CD4-positive, alpha-beta T cell treated with Interferon gamma for 1 hour (primary cell): ENCODE results near the gene EBPL.
A peak's percentile ranks its signal among the peaks of the same experiment; 100 is the strongest.

Source experiments
- DNase-seq: peaks from one replicate; pipeline ENCODE4 v3.0.0-alpha.2; 2020

EBPL gene

DNA sequence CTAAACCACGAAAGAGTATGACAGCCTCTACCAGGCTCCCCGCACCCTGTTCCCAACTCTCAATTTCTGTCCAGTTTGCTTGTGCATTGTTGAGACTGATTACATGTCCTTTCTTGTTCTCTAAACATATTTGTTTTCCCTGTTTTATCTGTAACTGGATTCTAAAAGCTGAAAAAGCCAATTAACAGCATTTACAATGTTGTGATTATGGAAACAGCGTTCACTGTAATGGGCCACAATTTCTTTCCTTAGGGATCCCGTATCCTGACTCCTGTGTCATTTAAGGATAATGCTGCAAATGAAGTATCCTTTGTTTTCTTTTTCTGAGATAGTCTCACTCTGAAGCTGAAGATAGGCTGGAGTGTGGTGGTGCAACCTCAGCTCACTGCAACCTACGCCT lies 20.5 kb downstream of the EBPL start:
- DNase-seq = no peak

DNA sequence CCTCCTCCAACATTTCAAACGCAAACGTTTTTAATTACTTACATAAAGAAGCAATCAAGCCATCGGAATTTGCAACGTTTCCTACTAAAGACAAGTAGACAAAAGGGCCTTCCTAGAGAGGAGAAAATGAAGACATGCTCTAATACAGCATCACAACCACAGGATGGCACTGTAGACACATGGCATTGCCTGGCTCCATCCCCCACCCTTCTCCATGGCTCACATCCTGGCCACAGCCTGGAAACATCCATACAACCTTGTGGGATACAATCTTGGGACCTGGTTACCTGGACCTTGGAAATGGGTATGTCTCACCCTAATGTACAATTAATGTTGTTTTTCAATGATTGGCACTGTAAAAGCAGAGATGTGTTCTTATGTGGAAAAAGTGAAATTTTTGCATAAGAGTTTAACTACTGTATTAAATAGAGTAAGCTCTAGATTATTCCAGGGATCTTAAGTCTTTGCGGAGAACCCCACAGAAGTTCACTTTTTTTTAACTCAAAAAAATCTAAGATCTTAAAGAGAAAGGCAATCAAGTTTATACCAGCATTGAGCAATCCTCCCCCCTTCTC lies 21.5 kb downstream of the EBPL start:
- DNase-seq = peak; percentile 6

DNA sequence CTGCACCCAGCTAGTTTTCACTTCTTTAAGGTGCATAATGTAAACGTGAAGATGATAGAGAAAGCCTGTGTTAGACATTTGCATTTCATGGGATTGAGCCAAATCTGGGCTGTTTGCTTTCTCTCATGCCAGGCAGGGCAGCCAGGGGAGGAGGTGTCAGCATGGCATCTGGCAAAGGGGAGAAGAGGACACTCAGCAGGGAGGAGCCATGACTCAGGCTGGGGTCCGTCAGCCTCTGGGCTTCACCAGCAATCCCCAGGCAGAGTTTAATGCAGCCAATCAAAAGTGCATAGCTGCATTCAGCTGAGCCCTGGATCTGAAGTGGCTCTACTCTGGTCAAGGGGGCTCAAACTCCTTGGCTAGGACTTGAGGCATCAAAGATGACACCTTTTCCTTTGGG lies 23.5 kb downstream of the EBPL start:
- no peak for DNase-seq

DNA sequence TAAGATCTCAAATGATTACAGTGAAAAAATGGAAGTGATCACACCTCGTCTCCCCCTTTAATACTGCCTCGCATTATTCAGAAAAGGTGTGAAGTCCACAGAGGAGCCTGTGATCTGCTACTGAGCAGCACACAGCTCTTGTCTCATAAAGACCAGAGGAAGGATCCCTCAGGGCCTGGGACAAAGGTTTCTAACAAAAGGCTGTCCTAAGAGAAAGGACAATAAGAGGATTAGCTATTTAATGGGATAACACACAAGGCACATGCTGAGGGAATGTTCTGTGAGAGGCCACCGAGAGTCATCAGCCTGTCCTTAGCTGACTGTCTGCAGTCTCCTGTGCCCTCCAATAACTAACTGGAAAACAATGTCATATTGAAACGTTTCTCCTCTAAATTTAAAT lies 26.7 kb downstream of the EBPL start:
- DNase-seq = no peak

DNA sequence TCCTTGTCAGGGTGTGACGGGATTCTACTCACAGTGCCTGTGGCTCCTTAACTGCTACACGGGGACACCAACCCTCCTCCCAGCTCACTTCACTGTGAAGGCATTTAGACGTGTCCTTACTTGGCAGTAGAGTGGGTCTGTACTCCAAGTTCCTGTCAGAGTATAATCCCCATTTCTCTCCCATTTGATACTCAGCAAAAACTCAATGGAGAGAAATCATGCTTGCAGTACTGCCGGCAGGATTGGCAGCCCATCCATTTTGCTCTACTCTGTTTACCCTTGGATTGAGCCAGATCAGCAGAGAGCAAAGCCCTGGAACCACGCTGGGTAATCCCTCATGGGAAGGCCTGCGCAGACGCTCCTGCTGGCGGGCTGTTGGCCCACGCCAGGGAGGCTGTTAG lies 34.0 kb downstream of the EBPL start:
- DNase-seq = no peak

DNA sequence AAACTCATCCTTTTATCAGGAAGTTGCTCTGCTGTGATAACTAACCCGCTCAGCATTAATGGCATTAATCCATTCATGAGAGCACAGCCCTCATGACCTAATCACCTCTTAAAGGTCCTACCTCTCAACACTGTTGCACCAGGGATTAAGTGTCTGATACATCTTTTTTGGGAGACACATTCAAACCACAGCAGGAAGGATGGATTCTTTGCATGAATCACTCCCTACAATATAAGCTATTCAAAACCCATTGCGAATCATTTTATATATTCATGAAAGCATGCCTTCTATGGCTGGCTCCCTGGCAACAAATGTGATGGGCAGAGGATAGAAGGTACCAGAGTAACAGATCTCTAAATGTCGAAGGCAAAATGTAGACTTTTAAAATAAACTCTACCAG lies 35.4 kb downstream of the EBPL start:
- no peak for DNase-seq

DNA sequence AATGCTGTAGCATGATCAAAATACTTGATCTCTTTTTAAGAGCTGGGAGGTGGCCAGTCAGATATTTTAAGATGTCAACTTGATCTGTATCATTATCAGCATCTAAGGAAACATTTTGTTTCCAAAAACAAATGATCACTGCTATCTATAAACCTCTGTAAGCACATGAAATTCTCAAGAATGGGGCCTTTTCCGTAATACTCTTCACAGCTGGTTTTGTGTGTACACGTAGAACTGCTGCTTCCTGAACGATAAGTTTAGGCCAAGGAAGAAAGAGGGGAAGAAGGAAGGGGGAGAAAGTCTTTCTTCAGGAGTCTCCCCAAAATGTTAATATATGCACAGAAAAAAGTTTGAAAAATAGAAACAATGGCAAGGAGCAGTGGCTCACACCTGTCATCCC lies 37.3 kb downstream of the EBPL start:
- no peak for DNase-seq

DNA sequence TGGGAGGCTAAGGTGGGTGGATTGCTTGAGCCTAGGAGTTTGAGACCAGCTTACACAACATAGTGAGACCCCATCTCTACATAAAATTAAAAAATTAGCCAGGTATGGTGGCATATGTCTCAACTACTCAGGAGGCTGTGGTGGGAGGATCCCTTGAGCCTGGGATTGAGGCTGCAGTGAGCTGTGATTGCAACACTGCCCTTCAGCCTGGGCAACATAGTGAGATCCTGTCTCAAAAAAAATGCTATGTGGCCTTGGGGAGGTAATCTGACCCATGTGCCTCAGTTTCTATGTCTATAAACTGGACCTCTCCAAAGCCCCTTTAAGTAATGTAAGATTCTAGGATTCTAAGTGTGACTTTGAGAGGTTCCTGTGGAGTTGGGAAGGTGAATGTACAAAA lies 37.8 kb downstream of the EBPL start:
- no peak for DNase-seq

DNA sequence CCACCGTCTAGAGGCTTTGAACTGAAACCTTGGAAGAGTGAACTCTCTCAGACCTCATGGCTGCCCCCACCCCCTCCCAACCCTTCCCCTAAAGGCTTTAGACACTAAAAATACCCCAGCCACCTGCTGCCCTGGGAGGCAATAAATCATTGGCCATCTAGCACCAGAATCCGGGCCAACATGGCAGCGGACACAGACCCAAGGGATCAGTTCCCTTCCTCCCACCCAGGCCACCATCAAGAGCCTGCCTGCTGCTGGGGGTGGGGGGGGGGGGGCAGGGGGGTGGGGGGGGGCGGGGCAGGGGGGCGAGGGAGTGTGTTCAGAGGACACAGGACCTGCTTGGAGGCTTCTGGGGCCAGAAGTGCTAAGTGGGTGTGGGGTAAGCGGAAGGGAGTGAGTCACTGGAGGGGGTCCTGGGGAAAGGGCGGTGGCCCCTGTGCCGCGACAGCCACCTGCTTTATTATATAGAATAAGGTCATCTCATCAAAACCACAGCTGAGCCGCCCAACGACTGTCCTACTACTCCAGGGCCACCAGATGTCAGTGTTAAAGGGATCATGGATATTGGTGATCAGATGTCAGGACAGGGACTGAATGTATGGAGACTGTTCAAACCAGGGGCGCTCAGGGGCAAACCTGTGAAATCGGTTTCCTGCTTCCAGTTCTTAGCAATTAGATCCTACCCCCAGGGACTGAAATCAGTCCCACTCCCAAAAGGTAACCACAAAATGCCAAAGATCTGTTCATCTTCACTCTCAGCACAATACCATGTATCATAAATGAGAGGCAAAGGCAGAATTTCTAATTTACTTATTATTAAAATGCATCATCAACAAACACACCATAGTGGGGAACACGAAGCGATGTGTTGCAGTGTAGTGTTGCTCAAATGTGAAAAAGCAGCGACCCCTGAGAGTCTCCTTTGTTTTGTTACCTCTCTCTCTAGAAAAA lies 38.7 kb downstream of the EBPL start:
- no peak for DNase-seq

DNA sequence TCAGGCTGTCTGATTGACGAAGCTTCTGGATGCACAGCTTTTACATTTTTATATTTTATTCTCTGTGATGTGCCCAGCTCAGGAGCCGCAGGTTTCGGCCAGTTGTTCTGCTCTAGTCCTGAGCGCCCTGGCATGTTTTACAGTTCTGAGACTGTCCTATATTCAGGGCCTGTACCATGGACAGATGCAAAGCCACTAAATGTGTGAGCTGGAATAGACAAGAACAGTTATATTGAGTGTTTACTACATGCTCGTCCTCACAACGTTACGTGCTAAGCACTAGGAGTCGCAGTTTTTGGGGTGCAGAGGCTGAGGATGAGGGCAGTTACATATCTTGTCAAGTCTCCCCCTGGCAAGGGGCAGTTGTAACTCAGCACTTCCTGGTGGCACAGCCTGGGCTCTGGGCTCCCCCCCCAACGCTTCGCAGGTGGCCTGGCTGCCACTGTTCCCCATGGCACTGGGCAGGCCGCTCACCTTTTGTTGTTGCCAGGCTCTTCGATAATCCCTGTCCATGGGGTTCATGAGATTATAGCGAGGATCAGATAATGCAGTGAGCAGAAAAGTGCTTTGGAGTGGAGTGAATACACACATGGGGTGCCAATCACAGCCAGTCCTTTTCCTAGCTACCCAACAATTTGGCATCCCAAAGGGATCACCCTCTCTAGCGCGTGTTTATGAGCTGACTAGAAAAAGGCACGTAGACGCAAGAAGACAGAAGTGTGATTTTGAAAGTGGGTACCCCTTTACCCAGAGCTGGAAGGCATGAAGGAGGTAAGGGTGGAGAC lies 39.5 kb downstream of the EBPL start:
- no peak for DNase-seq

DNA sequence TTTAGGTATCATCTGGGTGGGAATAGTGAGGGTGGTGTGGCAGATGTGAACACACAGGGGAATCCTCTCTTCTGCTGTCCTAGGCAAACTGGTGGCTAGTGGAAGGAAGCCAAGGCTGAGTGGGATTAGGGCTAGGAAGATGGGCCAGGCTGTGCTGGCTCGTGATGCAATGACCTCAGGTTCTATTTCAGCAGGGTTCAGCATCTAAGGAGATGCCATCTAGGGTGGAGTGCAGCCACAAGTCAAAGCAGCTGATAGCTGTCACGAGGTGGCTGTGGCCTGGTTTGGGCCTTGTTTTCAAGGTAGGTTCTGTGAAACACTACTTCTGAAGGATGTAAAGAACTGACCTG lies 41.3 kb downstream of the EBPL start:
- no peak for DNase-seq

DNA sequence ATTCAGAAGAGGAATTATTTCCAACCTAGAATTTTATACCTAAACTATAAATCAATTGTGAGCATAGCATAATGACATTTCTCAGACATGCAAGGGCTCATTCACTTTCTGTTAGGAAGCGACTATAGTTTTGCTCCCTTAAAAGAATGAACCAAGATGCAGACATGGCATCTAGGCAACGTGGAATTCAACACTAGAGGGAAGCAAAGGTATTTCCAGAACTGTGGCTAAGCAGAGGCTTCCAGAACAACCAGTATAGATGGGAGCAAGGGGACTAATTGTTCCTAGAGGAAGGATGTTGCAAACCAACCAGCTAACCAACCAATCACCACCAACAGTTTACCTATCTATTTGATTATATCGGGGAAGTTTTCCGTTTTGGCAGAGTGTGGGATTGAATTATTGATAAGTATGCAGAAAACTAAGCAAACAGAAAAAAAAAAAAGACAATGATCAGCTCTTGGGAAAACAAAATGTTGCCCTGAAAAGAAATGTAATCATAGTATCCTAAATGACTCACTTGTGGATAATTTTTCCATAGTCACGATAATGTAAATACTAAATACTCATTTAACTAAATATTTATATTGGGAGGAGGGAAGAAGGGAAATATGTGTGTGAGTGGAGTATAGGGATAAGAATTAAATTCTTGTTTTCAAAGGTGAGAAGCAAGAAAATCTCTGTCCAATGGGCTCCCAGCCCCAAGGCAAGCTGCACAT lies 41.9 kb downstream of the EBPL start:
- DNase-seq = no peak

DNA sequence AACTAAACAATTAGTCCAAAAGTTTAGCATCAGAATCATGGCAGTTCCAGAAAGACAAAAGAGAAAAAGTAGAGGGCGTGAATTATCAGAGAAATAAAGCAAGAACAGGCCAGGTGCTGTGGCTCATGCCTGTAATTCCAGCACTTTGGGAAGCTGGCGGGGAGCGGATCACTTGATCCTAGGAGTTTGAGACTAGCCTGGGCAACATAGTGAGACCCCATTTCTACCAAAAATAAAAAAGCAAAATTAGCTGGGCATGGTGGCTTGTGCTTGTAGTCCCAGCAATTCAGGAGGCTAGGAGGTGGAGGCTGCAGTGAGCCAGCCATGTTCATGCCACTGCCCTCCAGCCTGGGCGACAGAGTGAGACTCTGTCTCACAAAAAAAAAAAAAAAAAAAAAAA lies 44.6 kb downstream of the EBPL start:
- no peak for DNase-seq

DNA sequence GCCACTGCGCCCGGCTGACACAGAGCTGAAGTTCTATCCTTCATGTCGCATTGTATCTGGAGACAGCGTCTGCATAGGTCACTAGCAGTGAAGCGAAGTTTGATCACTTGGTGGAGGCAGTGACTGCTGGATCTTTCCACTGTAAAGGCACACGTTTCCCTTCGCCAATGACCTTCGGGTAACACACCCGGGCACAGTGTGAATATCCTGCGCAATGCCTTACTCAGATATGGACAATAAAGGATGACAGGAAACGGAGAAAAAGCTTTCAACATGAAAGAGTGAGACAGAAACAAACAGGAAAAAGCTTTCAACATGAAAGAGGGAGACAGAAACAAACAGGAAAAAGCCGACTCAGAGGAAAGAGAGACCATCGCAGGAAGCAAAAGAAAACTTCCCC lies 45.8 kb downstream of the EBPL start:
- DNase-seq = no peak

DNA sequence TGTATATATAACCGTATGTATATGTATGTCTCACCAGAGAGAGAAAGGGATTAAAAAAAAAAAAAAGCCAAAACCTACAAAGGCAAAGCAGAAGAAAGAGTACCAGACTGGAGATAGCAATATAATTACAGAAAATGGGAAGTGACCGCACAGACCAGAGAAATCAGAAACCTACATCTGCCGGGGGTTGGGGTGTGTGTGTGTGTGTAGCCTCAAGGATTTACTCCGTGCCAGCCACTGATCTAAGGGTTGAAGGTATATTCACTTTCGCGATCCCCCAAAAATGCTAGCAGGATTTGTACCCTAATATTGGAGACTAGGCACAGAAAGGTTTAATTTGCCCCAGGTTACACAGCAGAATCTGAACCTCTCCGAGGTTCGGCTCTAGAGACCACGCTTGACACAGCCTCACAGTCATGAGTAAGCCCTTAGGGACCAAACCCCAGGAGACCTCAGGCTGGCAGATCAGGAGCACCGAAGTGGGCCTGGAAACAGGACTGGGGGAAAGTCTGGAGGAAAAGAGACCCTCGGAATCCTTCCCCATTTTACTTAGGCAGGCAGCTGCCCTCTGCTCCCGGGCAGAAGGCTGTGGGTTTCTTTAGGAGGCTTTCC lies 48.1 kb downstream of the EBPL start:
- no peak for DNase-seq

DNA sequence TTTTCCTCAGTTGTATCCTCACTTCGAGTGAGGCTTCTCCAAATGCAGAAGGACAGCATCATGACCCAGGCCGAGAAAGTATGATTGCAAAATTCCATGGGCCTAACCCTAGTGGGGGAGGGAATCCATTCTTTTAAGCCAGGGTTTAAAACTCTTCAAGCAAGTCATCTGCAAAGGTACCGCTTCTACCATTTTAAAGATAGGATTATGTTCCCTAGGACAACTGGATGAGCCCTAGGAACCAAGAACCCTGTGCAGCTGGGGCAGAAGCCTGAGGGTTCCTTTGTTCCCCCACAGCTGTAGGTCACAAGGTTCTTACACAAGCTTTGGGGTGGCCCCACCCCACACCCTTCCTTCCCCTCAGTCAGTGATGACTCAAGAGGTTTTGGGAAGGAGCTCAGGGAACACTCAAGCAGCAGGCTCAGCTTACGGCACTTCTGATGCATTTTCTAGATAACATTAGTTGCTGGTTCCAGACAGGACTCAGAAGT lies 49.4 kb downstream of the EBPL start:
- DNase-seq = peak; percentile 65

DNA sequence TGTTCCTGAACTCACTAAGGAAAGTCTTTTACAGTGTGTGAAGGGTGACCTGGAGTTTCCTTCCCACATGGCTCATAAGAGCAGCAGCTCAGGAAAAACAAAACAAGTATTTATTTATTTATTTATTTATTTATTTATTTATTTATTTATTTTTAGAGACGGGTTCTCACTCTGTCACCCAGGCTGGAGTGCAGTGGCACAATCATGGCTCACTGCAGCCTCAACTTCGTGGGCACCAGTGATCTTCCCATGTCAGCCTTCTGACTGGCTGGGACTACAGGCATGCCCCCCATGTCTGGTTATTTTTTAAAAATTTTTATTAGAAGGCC lies 52.6 kb downstream of the EBPL start:
- DNase-seq = no peak

DNA sequence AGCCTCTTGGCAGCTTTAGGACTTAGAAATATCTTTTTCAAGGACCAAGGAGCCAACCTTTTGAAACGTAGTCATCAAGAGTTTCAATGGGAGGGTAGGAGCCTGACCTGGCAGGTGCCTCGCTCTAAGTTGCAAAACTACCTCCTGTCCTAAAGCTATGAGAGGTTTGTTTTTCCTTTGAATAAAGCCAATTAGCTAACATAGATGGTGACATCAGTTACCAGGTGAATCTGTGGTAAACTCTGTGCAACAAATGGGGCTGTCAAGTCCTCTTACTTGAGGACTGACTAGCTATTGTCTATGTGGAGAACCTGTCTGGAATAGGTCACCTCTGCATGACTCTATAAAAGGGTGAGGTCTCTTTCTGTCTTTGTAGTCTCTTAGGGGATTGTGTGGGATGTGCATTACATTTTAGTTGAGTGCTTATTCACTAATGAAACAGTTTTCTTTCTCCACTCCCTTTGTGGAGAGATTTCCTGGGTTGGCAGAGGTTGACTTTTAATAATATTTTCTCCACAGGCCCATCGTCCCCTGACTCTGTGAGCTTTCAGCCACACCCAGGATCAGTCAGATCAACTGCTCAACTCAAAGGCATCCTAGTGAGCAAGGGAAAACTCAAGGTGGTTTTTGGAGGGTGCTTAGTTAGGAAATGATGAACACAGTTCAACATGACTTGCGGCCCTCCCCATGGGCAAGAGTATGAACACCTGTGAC lies 53.1 kb downstream of the EBPL start:
- no peak for DNase-seq

DNA sequence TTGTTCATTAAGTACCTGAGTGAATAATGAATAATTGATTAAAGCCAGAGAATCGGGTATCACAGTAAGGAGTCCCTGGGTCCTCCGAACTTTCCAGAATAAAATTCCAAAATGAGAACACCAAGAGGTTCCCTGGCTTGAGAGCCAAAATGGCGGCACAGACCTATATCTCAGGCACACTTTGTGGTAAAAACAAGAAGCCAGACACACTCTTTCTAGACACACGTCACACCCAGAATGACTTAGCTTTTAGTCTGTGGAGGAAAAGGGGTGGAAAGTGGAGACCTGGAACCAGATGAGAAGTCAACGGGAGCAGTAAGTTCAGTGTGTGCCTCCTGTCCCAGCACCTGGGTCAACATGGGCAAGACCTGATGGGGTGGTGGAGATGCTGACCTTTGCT lies 54.6 kb downstream of the EBPL start:
- DNase-seq = no peak

DNA sequence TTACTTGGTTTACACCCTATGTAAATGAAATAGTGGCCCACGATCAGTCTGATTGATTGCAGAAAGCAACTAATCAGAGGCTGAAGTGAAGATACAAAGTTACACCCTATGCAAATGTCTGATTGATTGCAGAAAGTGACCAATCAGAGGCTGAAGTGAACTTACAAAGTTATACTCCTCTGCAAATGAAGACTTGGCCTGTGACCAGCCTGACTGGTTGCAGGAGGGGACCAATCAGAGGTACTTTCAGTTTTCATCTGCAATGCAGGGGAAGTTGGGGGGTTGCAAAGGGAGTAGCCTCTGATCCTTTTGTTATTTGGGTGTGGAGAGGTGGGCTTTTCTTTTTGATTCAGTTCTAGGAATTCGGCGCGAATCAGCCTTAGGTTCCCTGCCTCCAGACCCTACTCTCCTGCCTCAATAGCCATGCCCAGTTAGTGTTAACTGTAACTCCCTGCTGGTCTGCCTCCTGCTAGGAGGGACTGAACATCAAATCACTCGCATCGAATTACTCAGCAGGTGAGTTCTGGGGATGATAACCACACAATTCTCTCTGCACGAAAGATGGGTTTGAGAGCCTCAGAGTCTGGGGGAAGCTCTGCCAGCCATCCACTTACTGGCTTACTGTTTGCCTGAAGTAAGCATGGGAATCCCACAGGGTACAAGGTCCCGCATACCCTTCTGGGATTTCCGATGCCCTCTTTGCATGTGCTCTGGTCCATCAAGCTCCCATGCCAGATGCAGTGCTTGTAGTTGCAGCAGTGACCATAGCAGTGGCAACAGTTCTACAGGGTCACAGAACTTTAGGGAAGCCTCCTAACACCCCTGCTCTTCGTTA lies 55.5 kb downstream of the EBPL start:
- DNase-seq = peak; percentile 26

DNA sequence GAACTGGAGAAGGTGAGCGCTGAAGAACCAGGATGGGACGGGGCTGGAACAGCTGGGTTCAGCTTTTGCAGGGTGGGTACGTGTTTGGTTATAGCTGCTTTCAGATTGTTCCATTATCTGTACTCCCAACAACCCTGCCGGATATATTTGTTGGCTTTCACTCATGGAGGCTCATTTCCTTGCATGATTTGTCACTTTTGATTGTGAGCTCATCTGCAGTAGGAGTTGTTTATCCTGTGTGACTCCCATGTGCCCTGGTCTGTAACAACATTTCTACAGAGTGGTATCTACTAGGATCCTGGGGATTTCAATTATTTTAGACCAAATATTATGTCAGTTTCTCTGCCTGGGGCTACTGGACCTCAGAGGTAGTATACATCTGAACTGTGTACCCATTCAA lies 57.6 kb downstream of the EBPL start:
- DNase-seq = no peak
